ENCODE measurements around the gene POMT1.

Gene POMT1

DNA sequence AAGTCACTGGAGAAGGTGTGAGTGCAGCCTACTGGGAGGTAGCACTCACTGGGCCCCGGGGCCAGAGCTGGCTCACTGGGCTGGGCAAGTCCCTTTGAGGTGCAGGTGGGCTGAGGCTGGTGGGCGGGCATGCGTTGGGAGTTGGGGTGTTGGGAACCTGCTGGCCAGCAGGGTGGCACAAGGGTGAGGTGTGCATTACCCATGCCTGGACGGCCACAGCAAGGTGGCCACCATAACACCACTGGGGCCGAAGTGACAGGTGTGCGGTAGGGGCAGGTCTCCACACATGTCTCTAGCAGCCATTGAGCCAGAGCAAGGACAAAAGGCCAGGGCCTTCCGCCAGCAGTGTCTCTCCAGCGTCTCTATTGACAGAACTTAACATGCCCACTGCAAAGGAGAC lies 65.2 kb downstream of the POMT1 start:
- Histone ChIP-seq H3K9me3 (ENCODE audit: control insufficient read depth, low read depth, low read length) (no peaks in the 10 kb centered on the region), H3K4me1 (ENCODE audit: control insufficient read depth, low read depth, low read length) (no peaks in the 10 kb centered on the region), H3K27ac (ENCODE audit: low read length) (no peak overlapping the region), H3K36me3 (ENCODE audit: control insufficient read depth, low read depth, low read length) (no peaks in the 10 kb centered on the region), H3K9ac (ENCODE audit: low read length) (no peak overlapping the region), H3K27me3 (ENCODE audit: control insufficient read depth, insufficient read depth, low read length) (no peaks in the 10 kb centered on the region), H3K4me3 (ENCODE audit: low read length) (no peak overlapping the region)

Data from iPS-18a (cell line).